ENCODE data around the gene SERPINA3.

GRCh38 chr14:94640721-94641631 lies 28.8 kb downstream of the SERPINA3 start:
- no peak for TF ChIP-seq CTCF (conservative IDR thresholded peaks at IDR 0.05 in 1 of 2, IDR thresholded peaks at IDR 0.05 in 1 of 2; ENCODE audit: low read depth in 1 of 2, low read length in 2 of 2)
- no peak for TF ChIP-seq EZH2 (IDR thresholded peaks at IDR 0.05; ENCODE audit: low read length, missing control alignments)
